GM21529 (cell line): Measurements from ENCODE around the gene LCN15.
A peak's percentile ranks its signal among the peaks of the same experiment; 100 is the strongest.

ENCODE experiments used
- ATAC-seq: cut with Tn5 transposase; IDR thresholded peaks from one replicate; pipeline ENCODE4 v1.9.1; 2021; ENCODE audit not compliant: unreplicated experiment

LCN15 gene

DNA sequence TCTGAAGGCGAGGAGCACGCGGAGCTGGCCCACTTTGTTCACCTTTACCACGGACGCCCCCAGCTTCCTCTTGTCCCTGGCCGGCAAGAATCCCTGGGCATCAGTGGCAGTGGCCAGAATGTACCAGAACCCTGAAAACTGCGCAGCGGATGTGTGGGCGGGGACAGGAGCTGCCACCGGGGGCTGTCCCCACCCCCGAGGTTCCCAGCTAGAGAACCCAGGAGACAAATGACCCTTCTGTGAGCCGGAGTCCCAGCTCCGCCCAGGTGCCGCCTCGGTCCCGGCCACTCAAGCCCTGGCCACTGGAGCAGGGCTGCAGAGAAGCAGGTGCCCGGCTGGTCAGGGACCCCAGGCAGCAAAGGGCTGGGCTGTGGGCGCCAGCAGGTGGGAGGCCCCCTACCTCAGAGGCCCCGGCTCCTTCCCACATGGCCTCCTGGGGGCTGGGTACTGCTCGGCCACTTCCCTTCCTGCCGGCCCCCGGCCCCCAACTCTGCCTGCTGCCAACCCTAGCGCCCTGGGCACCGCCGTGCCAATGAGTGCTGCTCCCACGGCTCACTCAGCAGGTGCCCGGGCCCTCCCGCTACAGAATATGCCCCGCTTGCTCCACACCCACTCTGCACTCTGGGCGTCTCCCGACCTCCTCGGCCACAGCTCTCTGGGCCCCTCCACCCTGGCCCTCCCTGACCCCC is 22.3 kb downstream of the LCN15 start:
- ATAC-seq = no peak

- no peak for ATAC-seq
These were observed 23.1 kb downstream of the LCN15 start for GRCh38 chr9:136740971-136741882.

- ATAC-seq = no peak
These were observed 23.8 kb downstream of the LCN15 start for GRCh38 chr9:136740491-136740890.

DNA sequence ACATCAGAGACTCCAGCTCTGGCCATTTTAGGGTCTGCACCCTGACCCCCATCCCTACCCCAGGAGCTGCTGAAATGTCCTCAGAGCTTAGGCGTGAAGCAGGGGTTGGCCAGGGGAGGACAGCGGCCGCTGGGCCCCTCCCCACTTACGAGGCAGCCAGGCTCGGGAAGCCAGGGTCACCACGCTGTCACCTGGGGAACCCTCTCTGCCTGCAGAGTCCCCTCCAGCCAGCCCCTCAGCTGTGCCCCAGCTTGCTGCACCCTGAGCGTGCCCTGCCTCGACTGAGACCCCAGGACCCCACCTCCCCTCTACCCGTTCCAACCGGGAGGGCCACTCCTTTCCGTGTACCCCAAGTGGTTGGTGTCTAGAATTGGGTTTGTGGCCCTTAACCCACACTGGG is 24.2 kb downstream of the LCN15 start:
- no peak for ATAC-seq

DNA sequence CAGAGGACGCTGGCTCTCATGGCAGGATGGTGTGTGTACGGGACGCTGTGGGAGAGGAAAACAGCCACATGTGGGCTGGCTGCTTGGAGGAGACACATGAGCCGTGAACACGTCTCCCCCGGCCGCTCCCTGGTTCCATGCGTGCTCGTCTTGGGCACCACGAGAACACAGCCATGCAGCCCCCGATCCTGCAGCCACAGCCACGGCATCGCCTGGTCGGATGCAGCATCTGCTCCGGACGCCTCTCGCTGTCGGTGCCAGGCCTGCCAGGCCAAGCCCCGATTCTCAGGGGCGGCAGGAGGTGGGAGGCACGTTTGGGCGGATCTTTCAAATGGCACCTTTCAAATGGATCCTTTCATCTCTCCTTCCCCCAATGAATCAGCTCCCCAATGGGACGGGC is 24.8 kb downstream of the LCN15 start:
- no peak for ATAC-seq

DNA sequence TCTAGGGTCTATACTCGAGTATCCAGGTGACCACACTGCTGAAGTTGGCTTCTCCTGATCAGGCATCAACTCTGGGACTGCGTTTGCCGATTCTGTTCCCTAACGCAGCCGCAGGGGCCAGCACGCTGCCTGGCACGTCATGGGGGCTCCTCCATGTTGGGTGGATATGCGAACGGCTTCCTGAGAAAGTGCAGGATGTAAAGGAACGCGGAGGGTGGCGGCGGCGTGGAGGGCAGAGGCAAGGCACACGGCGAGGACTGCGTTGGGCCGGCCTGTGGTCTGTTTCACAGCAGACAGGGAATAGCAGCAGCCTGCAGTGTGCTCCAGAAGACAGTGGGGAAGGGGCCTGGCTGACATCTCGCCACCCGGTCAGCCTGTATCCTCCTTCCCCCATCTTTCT is 25.4 kb downstream of the LCN15 start:
- ATAC-seq = no peak

GRCh38 chr9:136735812-136736480 is 28.4 kb downstream of the LCN15 start:
- ATAC-seq = no peak

DNA sequence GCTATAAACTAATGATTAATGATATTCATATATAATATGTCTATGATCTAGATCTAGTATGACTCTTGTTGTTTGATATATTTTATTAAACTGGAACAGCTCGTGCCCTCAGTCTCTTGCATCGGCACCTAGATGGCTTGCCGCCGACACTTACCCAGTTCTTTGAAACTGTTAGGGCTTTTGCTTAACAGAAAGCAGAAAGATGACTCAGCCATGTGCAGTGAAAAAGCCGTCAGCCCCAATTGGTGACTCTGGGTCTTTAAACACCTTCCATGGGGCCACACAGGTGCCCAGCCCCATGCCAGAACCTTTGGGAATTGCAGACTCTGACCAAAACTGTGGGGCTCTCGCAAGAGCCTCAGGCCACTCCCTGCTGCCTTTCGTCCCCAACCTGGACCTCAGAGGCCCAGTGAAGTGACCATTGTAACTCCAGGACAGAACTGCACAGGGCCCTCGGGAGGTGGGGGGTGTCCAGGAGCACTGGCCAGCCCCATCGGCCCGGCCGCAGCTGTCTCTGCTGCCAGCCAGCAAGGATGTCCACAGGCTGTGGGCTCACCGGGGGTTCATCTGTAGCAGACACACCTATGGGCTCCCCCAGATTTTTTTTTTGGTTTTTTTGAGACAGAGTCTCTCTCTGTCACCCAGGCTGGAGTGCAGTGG is 29.4 kb downstream of the LCN15 start:
- ATAC-seq = no peak

DNA sequence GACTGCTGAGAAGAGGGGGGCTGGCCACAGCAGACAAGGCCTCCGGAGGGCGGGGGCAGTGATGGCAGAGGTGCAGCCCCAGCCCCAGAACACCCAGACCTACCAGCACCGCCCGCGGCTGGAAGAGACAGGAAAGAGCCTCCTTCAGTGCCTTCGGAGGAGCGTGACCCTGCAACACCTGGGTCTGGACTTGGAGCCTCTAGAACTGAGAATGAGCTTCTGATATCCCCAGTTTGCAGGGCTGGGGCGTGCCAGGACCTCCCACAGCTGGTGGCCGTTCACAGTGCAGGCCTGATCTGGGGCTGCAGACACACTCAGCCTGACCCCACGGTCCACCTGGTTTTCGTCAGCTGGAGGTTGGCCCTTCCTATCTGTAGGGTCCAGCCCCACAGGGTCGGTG is 30.7 kb downstream of the LCN15 start:
- no peak for ATAC-seq

DNA sequence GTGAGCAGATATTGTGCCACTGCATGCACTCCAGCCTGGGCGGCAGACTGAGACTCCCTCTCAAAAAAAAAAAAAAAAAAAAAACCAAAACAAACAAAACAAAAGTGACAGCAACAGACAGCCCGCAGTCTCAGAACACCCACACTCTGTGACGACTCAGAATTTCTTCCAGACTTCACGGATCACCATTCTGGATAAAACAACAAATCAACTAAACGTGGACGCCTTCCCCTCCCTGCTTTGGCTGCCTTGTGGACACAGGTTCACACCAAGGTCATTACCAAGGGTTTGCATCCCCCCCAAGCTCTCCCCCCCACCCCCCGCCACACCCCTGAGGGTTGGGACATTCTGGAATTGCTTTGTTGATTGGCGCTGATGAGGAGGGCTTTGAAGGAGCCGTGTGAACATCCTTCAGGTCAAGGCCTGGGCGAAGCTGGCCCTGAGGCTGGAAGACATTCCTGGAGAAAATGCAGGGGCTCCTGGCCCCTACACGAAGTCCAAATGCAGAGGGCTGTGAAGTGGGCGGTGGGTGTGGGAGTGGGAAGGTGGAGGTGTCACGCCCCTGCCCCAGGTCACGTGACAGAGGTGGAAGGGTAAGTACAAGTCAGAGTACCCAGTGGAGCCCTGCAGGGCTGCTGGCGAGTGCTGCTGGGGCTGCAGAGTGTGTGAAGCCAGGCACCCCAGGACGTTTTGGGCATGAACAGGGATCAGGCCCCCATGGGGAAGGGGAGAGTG is 31.7 kb downstream of the LCN15 start:
- ATAC-seq = no peak

DNA sequence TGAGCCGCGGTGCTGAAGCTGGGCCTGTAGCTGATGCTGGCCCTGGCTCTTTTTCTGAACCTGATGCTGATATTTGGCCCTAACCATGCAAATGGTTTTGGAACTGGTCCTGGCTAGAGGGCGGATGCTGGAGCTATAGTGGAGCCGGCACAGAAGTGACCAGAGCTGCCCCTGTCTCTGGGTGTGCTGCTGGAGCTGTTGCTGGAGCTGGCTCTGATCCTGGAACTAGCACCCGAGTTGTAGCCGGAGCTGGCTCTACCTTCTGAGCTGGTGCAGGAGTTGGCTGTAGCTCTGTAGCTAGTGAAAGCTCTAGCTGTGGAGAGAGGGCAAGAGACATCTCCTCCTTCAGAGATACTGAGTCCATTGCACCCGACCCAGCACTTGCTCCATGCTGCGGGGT is 34.4 kb downstream of the LCN15 start:
- no peak for ATAC-seq

DNA sequence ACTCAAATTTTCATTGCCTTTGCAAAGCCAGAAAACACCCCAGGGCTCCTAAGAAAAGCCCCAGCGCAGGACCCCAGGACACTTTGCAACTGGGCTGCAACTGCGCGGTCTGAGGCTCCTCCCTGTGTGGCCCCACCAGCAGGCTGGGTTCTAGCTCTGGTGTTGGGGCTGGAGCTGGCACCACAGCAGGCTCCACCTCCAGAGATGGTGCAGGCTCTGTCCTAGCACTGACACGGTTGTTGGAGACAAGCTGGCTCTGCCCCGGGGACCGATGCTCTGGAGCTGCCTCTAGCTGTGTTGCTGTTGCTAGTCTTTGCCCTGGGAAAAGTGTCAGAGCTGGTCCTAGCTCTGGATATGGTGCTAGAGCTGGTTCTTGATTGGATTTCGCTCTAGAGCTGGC is 35.2 kb downstream of the LCN15 start:
- ATAC-seq = no peak

- ATAC-seq = peak; percentile 20
These were observed 35.7 kb downstream of the LCN15 start for GRCh38 chr9:136728548-136729123.

DNA sequence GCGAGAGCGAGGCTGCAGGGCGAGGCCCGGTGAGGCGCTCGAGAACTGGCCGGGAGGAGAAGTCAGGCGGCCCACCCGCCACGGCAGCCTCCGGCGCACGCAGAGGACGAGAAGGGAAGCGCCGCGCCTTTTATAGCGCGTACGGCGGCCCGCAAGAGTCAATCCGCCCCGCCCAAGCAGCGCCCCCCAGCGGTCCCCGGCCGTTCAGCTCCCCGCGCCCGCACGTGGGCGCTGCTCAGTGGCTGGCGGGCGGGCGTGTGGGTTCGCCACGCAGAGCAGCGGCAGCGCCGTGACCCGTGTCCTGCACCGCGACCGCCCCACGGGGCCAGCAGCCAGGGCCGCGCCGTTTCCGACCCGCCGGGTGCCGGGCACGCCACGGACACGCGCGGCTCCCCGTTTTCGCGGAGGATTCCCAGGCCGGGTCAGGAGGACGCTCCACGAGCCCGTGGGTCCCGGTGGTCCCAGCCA is 36.2 kb downstream of the LCN15 start:
- ATAC-seq = peak; percentile 61

GRCh38 chr9:136726631-136727191 is 37.6 kb downstream of the LCN15 start:
- ATAC-seq = no peak

- ATAC-seq = no peak
These were observed 38.2 kb downstream of the LCN15 start for GRCh38 chr9:136726118-136726517.

GRCh38 chr9:136725612-136726011 is 38.7 kb downstream of the LCN15 start:
- no peak for ATAC-seq

GRCh38 chr9:136724772-136725171 is 39.5 kb downstream of the LCN15 start:
- no peak for ATAC-seq

DNA sequence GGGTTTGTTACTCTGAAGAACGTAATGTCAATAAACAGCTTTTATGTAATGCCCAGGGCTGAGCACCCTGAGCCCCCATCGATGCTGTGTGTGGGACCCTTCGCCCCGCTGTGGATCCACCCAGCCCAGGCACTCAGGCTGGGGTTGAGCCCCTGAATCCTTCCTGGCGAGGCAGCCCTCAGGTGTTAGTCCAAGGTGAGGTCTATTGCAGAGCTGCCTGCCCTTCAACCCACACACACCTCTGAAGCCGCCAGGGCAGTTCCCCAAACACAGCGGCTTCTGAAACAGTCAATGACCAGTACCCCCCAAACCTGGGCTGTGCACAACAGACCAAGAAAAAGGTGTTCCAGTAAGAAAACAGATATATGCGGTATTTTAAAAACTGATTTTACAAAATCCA is 40.3 kb downstream of the LCN15 start:
- no peak for ATAC-seq
